Measurements from ENCODE around the gene DCBLD1. TPM values are rescaled to one million over a fixed set of nuclear protein-coding genes. Genes with fewer than 3 reads are reported as not detected.

Gene DCBLD1
- total and polyA plus RNA-seq, 9 of the 15 experiments (the other 6 are each of a cell fraction or from before 2014, with no cell fraction given): 0.80 to 8.5 (median 6.8) TPM

DNA sequence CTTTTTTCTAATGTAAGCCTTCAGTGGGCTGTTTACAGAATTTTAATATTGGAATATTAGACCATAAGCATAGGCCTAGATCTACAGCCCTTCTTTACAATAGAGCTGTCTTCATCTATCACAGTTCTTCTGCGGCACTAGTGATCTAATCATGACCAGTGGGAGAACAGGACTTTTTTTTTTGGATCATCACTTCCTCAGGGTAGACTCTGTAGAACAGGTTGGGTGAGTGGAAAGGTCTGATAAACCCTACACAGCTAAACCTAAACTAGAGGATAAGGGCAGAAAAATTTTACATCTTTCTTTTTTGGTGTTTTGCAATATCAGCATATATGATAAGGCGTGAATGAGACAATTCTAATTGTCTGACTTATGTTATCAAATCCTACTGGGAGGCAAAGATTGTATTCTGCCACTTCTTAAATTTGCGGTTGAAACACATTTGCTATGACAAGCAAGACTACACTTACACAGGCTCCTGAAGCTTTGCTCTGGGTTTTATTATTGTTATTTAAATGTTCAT lies 67.7 kb downstream of the DCBLD1 start:
- no peak overlapping the region for H3K4me2 ChIP-seq (ENCODE audit: insufficient read depth, low read length)
- ChIA-PET POLR2A (interaction anchor here (2.2 kb wide), 1 partner anchor 9 kb away, joined by 8 read pairs; no protein-coding TSS in a partner anchor), CTCF (ENCODE audit: low intra/inter-chr PET ratio) (no interaction called here)
- no peaks in the 10 kb centered on the region for H3K9me3 ChIP-seq (replicated peaks; ENCODE audit: control insufficient read depth, insufficient read depth, low read depth, low read length)
- 36% methylated on average over 3 of the region's 3 CpGs for WGBS (ENCODE audit: insufficient coverage, low coverage, missing lambda C conversion rate)
- no peak overlapping the region for H2AFZ ChIP-seq (ENCODE audit: low read depth, low read length)
- no peak overlapping the region for H3K27ac ChIP-seq (ENCODE audit: extremely low read depth, low read depth, low read length)
- H3K9me1 ChIP-seq (ENCODE audit: control insufficient read depth, insufficient read depth, low read length): no peaks in the 10 kb centered on the region
- FAIRE-seq (no peak), DNase-seq (ENCODE audit: extremely low read depth in 1 of 4, low spot score in 3 of 4) (no peak), ATAC-seq (peak; percentile 43; the same call in 1 of the 3 replicates)
- H3K4me1 ChIP-seq (replicated peaks in 1 of 2; ENCODE audit: control insufficient read depth in 2 of 2, insufficient read depth in 2 of 2, low read length in 2 of 2): peaks cover 0 to 14% of the 10 kb centered on the region in 2 experiments; a peak in 2 of 5 replicates
- no peak overlapping the region for H3K9ac ChIP-seq (ENCODE audit: insufficient read depth in 1 of 2, low read depth in 2 of 2, low read length in 2 of 2)
- intact Hi-C loops (cut with micrococcal nuclease) (loop anchor here (5.0 kb wide), 1 partner anchor 578 kb away; no protein-coding TSS in a partner anchor), in situ Hi-C loops (cut with MboI) (loop anchor here (5.0 to 10.0 kb wide), 2 partner anchors 68 to 95 kb away; partner anchors contain the start of gene DCBLD1)
- H3K79me2 ChIP-seq (ENCODE audit: control insufficient read depth, insufficient read depth, low read length): no peaks in the 10 kb centered on the region
- H3K36me3 ChIP-seq (ENCODE audit: control insufficient read depth, insufficient read depth, low read length): peaks cover 15% of the 10 kb centered on the region; the same call in 2 of the 3 replicates
- H3K27me3 ChIP-seq (ENCODE audit: control insufficient read depth in 2 of 2, insufficient read depth in 2 of 2, low read length in 2 of 2): no peaks in the 10 kb centered on the region
- no peaks in the 10 kb centered on the region for H4K20me1 ChIP-seq (replicated peaks; ENCODE audit: control insufficient read depth, insufficient read depth, low read length)
- H3K4me3 ChIP-seq: no peak overlapping the region
- no TSS peak for BruUV-seq (replicated peaks)
- peak; percentile 92 for TF ChIP-seq MAFK (IDR thresholded peaks at IDR 0.05; ENCODE audit: low read length)
- TF ChIP-seq CBFA2T3 (IDR thresholded peaks at IDR 0.05): peak; percentile 29
- no peak for TF ChIP-seq PCBP2 (IDR thresholded peaks at IDR 0.05; ENCODE audit: low read depth, low read length, poor library complexity, severe bottlenecking)
- TF ChIP-seq, protein P1, sequence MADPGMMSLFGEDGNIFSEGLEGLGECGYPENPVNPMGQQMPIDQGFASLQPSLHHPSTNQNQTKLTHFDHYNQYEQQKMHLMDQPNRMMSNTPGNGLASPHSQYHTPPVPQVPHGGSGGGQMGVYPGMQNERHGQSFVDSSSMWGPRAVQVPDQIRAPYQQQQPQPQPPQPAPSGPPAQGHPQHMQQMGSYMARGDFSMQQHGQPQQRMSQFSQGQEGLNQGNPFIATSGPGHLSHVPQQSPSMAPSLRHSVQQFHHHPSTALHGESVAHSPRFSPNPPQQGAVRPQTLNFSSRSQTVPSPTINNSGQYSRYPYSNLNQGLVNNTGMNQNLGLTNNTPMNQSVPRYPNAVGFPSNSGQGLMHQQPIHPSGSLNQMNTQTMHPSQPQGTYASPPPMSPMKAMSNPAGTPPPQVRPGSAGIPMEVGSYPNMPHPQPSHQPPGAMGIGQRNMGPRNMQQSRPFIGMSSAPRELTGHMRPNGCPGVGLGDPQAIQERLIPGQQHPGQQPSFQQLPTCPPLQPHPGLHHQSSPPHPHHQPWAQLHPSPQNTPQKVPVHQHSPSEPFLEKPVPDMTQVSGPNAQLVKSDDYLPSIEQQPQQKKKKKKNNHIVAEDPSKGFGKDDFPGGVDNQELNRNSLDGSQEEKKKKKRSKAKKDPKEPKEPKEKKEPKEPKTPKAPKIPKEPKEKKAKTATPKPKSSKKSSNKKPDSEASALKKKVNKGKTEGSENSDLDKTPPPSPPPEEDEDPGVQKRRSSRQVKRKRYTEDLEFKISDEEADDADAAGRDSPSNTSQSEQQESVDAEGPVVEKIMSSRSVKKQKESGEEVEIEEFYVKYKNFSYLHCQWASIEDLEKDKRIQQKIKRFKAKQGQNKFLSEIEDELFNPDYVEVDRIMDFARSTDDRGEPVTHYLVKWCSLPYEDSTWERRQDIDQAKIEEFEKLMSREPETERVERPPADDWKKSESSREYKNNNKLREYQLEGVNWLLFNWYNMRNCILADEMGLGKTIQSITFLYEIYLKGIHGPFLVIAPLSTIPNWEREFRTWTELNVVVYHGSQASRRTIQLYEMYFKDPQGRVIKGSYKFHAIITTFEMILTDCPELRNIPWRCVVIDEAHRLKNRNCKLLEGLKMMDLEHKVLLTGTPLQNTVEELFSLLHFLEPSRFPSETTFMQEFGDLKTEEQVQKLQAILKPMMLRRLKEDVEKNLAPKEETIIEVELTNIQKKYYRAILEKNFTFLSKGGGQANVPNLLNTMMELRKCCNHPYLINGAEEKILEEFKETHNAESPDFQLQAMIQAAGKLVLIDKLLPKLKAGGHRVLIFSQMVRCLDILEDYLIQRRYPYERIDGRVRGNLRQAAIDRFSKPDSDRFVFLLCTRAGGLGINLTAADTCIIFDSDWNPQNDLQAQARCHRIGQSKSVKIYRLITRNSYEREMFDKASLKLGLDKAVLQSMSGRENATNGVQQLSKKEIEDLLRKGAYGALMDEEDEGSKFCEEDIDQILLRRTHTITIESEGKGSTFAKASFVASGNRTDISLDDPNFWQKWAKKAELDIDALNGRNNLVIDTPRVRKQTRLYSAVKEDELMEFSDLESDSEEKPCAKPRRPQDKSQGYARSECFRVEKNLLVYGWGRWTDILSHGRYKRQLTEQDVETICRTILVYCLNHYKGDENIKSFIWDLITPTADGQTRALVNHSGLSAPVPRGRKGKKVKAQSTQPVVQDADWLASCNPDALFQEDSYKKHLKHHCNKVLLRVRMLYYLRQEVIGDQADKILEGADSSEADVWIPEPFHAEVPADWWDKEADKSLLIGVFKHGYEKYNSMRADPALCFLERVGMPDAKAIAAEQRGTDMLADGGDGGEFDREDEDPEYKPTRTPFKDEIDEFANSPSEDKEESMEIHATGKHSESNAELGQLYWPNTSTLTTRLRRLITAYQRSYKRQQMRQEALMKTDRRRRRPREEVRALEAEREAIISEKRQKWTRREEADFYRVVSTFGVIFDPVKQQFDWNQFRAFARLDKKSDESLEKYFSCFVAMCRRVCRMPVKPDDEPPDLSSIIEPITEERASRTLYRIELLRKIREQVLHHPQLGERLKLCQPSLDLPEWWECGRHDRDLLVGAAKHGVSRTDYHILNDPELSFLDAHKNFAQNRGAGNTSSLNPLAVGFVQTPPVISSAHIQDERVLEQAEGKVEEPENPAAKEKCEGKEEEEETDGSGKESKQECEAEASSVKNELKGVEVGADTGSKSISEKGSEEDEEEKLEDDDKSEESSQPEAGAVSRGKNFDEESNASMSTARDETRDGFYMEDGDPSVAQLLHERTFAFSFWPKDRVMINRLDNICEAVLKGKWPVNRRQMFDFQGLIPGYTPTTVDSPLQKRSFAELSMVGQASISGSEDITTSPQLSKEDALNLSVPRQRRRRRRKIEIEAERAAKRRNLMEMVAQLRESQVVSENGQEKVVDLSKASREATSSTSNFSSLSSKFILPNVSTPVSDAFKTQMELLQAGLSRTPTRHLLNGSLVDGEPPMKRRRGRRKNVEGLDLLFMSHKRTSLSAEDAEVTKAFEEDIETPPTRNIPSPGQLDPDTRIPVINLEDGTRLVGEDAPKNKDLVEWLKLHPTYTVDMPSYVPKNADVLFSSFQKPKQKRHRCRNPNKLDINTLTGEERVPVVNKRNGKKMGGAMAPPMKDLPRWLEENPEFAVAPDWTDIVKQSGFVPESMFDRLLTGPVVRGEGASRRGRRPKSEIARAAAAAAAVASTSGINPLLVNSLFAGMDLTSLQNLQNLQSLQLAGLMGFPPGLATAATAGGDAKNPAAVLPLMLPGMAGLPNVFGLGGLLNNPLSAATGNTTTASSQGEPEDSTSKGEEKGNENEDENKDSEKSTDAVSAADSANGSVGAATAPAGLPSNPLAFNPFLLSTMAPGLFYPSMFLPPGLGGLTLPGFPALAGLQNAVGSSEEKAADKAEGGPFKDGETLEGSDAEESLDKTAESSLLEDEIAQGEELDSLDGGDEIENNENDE (IDR thresholded peaks at IDR 0.05; ENCODE audit: low read depth, low read length): no peak
- peak; percentile 87 for TF ChIP-seq MAFG (tag; conservative IDR thresholded peaks at IDR 0.05)
- no peak for TF ChIP-seq TRIM24 (IDR thresholded peaks at IDR 0.05)
- no peak for TF ChIP-seq RBM14 (IDR thresholded peaks at IDR 0.05; ENCODE audit: borderline replicate concordance, insufficient read depth, low read depth, low read length)
- peak; percentile 90 for TF ChIP-seq C11orf30 (IDR thresholded peaks at IDR 0.05; ENCODE audit: low read depth)
- no peak for TF ChIP-seq GTF2F1 (IDR thresholded peaks at IDR 0.05; ENCODE audit: low read depth, low read length)
- no peak for TF ChIP-seq TAF15 (IDR thresholded peaks at IDR 0.05; ENCODE audit: low read depth, low read length)
- TF ChIP-seq ZNF316 (IDR thresholded peaks at IDR 0.05): peak; percentile 95
